H1 (cell line): ENCODE measurements around the gene SLU7. TPM values are rescaled to one million over a fixed set of nuclear protein-coding genes. Genes with fewer than 3 reads are reported as not detected.
A peak's percentile ranks its signal among the peaks of the same experiment; 100 is the strongest.

ENCODE experiments used
- CTCF ChIA-PET: fragments of 300-600 bp; sonication (Branson Sonifier 250); formaldehyde crosslinking; loops from one replicate; lab custom pipeline; 2021; ENCODE audit not compliant: partially characterized antibody; lab: Charles Lee
- POLR2A ChIA-PET: fragments of 300-600 bp; sonication (Branson Sonifier 250); formaldehyde crosslinking; loops from one replicate; lab custom pipeline; 2021; ENCODE audit warnings: inconsistent platforms; ENCODE audit not compliant: partially characterized antibody; lab: Charles Lee
- DNase-seq, 2 experiments: peaks; one replicate each; pipeline versions ENCODE4 v3.0.0 to v3.0.0-alpha.2; 2010 to 2022; ENCODE audit warnings: low spot score in 2 of 2, low read depth in 1 of 2, mixed read lengths in 1 of 2
- FAIRE-seq: peaks from 2 replicates; lab custom pipeline; 2011; peaks lifted over from hg19 to GRCh38; lab: Jason Lieb, UNC
- H2AFZ ChIP-seq: 2 replicates; pipeline ENCODE4 v1.8.1; 2012; ENCODE audit warnings: low read length, inconsistent platforms
- H2AK5ac ChIP-seq: 2 replicates; pipeline ENCODE4 v1.6.1; 2013; ENCODE audit warnings: low read depth, low read length
- H2BK120ac ChIP-seq: replicated peaks from 2 replicates; pipeline ENCODE3; 2013; ENCODE audit warnings: low read depth, low read length, inconsistent platforms
- H2BK12ac ChIP-seq: 2 replicates; pipeline ENCODE4 v1.6.1; 2013; ENCODE audit warnings: low read depth, low read length
- H2BK15ac ChIP-seq: 2 replicates; pipeline ENCODE4 v1.6.1; 2013; ENCODE audit warnings: low read length
- H2BK20ac ChIP-seq: 2 replicates; pipeline ENCODE4 v1.6.1; 2013; ENCODE audit warnings: low read length
- H2BK5ac ChIP-seq: 2 replicates; pipeline ENCODE4 v1.6.1; 2013; ENCODE audit warnings: low read depth, low read length
- H3K14ac ChIP-seq: 2 replicates; pipeline ENCODE4 v1.6.1; 2013; ENCODE audit warnings: inconsistent platforms; ENCODE audit not compliant: insufficient read length
- H3K18ac ChIP-seq: 2 replicates; pipeline ENCODE4 v1.6.1; 2013; ENCODE audit warnings: low read length; ENCODE audit errors: extremely low read depth
- H3K23ac ChIP-seq: 2 replicates; pipeline ENCODE4 v1.6.1; 2013; ENCODE audit warnings: inconsistent platforms; ENCODE audit not compliant: insufficient read length
- H3K23me2 ChIP-seq: 2 replicates; pipeline ENCODE4 v1.6.1; 2013; ENCODE audit warnings: low read depth, low read length
- H3K27ac ChIP-seq: 2 replicates; pipeline ENCODE4 v1.6.1; 2011; ENCODE audit warnings: low read depth, low read length, inconsistent platforms
- H3K27me3 ChIP-seq, 4 experiments: replicated peaks in 1 of 4; 1 replicate in 1 of 4; 2 replicates in 3 of 4; pipeline versions ENCODE4 v1.6.1 to v1.8.1; 2011 to 2013; ENCODE audit warnings: low read length in 3 of 4, mild to moderate bottlenecking in 3 of 4, inconsistent platforms in 2 of 4, mixed read lengths in 2 of 4, moderate library complexity in 1 of 4; ENCODE audit not compliant: control insufficient read depth in 3 of 4, insufficient read depth in 3 of 4; ENCODE audit errors: extremely low read depth in 1 of 4
- H3K36me3 ChIP-seq, 4 experiments: 2 replicates each; pipeline versions ENCODE4 v1.6.1 to v1.8.1; 2011 to 2013; ENCODE audit warnings: mild to moderate bottlenecking in 4 of 4, low read length in 3 of 4, moderate library complexity in 2 of 4, control low read depth in 1 of 4, inconsistent platforms in 1 of 4; ENCODE audit not compliant: insufficient read depth in 4 of 4, control insufficient read depth in 2 of 4
- H3K4ac ChIP-seq: replicated peaks from 2 replicates; pipeline ENCODE3; 2013; ENCODE audit warnings: low read length, low read depth, mixed read lengths, inconsistent platforms; ENCODE audit not compliant: insufficient read length
- H3K4me1 ChIP-seq, 4 experiments: replicated peaks in 1 of 4; 1 replicate in 1 of 4; 2 replicates in 3 of 4; pipeline versions ENCODE4 v1.6.1 to v1.8.1; 2011 to 2013; ENCODE audit warnings: low read length in 3 of 4, inconsistent platforms in 2 of 4, mixed read lengths in 1 of 4; ENCODE audit not compliant: insufficient read depth in 4 of 4, control insufficient read depth in 3 of 4
- H3K4me2 ChIP-seq, 2 experiments: 2 replicates each; pipeline versions ENCODE4 v1.6.1 to v1.8.1; 2011 to 2013; ENCODE audit warnings: low read depth in 2 of 2, low read length in 2 of 2, control low read depth in 1 of 2, inconsistent platforms in 1 of 2, mild to moderate bottlenecking in 1 of 2; ENCODE audit not compliant: insufficient read depth in 1 of 2
- H3K4me3 ChIP-seq, 4 experiments: fragments of 200-600, 300-600 bp in 1 of 4; sonication (generic), shearing (Covaris generic), sonication (Bioruptor Twin) in 1 of 4; 2 replicates each; pipeline versions ENCODE4 v1.5.1 to v1.8.1; 2011 to 2016; ENCODE audit warnings: low read length in 4 of 4, low read depth in 3 of 4, control low read depth in 2 of 4, inconsistent platforms in 2 of 4, mild to moderate bottlenecking in 2 of 4, mixed read lengths in 1 of 4, moderate library complexity in 1 of 4; ENCODE audit not compliant: insufficient read depth in 2 of 4; ENCODE audit errors: extremely low read depth in 1 of 4
- H3K56ac ChIP-seq: replicated peaks from 2 replicates; pipeline ENCODE3; 2013; ENCODE audit warnings: low read depth, mild to moderate bottlenecking, mixed read lengths, low read length, inconsistent platforms; ENCODE audit not compliant: insufficient read length
- H3K79me1 ChIP-seq: 2 replicates; pipeline ENCODE4 v1.6.1; 2013; ENCODE audit warnings: low read depth, low read length, control low read depth
- H3K79me2 ChIP-seq, 2 experiments: 2 replicates each; pipeline versions ENCODE4 v1.6.1 to v1.8.1; 2012 to 2013; ENCODE audit warnings: low read length in 2 of 2, mild to moderate bottlenecking in 2 of 2, inconsistent platforms in 1 of 2; ENCODE audit not compliant: insufficient read depth in 2 of 2, control insufficient read depth in 1 of 2
- H3K9ac ChIP-seq, 4 experiments: replicated peaks in 1 of 4; 1 replicate in 1 of 4; 2 replicates in 3 of 4; pipeline versions ENCODE4 v1.6.1 to v1.8.1; 2011 to 2013; ENCODE audit warnings: low read depth in 3 of 4, low read length in 3 of 4, control low read depth in 2 of 4, mild to moderate bottlenecking in 2 of 4, moderate library complexity in 2 of 4, inconsistent platforms in 1 of 4; ENCODE audit errors: extremely low read depth in 1 of 4
- H3K9me3 ChIP-seq, 2 experiments: 2 replicates each; pipeline versions ENCODE4 v1.6.1 to v1.8.1; 2012 to 2013; ENCODE audit warnings: mild to moderate bottlenecking in 2 of 2, moderate library complexity in 2 of 2, control low read depth in 1 of 2, inconsistent platforms in 1 of 2, low read depth in 1 of 2, low read length in 1 of 2, mixed read lengths in 1 of 2; ENCODE audit not compliant: insufficient read depth in 2 of 2
- H4K20me1 ChIP-seq, 2 experiments: replicated peaks in 1 of 2; 2 replicates each; pipeline versions ENCODE3 to v1.8.1; 2011 to 2013; ENCODE audit warnings: inconsistent platforms in 2 of 2, low read length in 2 of 2, mild to moderate bottlenecking in 1 of 2; ENCODE audit not compliant: insufficient read depth in 2 of 2, control insufficient read depth in 1 of 2
- H4K5ac ChIP-seq: 2 replicates; pipeline ENCODE4 v1.6.1; 2013; ENCODE audit warnings: low read length, low read depth, mixed read lengths, inconsistent platforms; ENCODE audit not compliant: insufficient read length
- H4K8ac ChIP-seq: 2 replicates; pipeline ENCODE4 v1.8.0; 2013; ENCODE audit warnings: mild to moderate bottlenecking, moderate library complexity, low read length, inconsistent platforms; ENCODE audit not compliant: insufficient read depth; ENCODE audit errors: extremely low read depth
- H4K91ac ChIP-seq: replicated peaks from 2 replicates; pipeline ENCODE3; 2013; ENCODE audit warnings: low read length, mixed read lengths, inconsistent platforms; ENCODE audit not compliant: insufficient read length
- KDM4A ChIP-seq: IDR thresholded peaks from one replicate; pipeline ENCODE4 v1.7.1; 2012; ENCODE audit warnings: low read depth, mild to moderate bottlenecking, moderate library complexity, low read length, inconsistent platforms; ENCODE audit not compliant: severe bottlenecking
- TEAD4 ChIP-seq: IDR thresholded peaks from 2 replicates; pipeline ENCODE4 v1.6.1; 2012; ENCODE audit warnings: low read depth, low read length, inconsistent platforms, mixed read lengths
- WGBS, 2 experiments: shearing (Covaris generic) in 1 of 2; methylation state at CpG; one replicate each; pipeline versions ENCODE4 v1.1.6 to v1.1.7; 2013 to 2015; ENCODE audit warnings: low lambda C conversion rate in 2 of 2, mixed read lengths in 2 of 2, inconsistent platforms in 1 of 2, low coverage in 1 of 2, missing lambda C conversion rate in 1 of 2; ENCODE audit not compliant: insufficient replicate concordance in 2 of 2, insufficient coverage in 1 of 2, insufficient read length in 1 of 2; ENCODE audit errors: extremely low coverage in 1 of 2, missing lambda C conversion rate in 1 of 2; 5-methylcytosine and 5-hydroxymethylcytosine counted together
- polyA plus RNA-seq, 7 experiments: library from polyadenylated mRNA; depleted of rRNA in 3 of 7; stranded (reverse) in 5 of 7; unstranded in 2 of 7; fragments of >200 nt in 5 of 7; fragments of 200-250 nt in 2 of 7; gene quantifications; 1 replicate in 5 of 7; 2 replicates in 1 of 7; 4 replicates in 1 of 7; pipeline versions ENCODE4 v1.2.1 to v1.2.3, GENCODE V29; 2011 to 2013; ENCODE audit warnings: missing spikeins in 2 of 7, mixed read lengths in 2 of 7
- total RNA-seq: library from RNA; stranded (reverse); fragmentation: NEBNext Ultra II Directional; extraction: Animal tissue kit (Norgen Biotek cat#: 25700); gene quantifications from 2 replicates; pipeline ENCODE4 v1.2.1, GENCODE V29; 2021

SLU7 gene
- total and polyA plus RNA-seq, 2 of the 8 experiments (the other 6 are each of a cell fraction or from before 2014, with no cell fraction given): 6.0 to 34.1 TPM

GRCh38 chr5:160377651-160378050, 41.2 kb downstream of the SLU7 start:
- H3K14ac ChIP-seq: no peak overlapping the region
- TF ChIP-seq KDM4A (no peak), TEAD4 (no peak)
- 99% methylated on average over 5 of the region's 5 CpGs; no CpG with 5 or more reads in 1 of the 2 experiments for WGBS, 2 experiments
- no peak overlapping the region for H3K18ac ChIP-seq
- CTCF ChIA-PET: interaction anchor here (0.6 to 2.9 kb wide), 6 partner anchors 11 to 352 kb away, joined by 3 to 13 read pairs (median 4); no protein-coding TSS in a partner anchor
- H3K4me1 ChIP-seq: no peaks in the 10 kb centered on the region
- H4K5ac ChIP-seq: no peak overlapping the region
- no peak overlapping the region for H2BK5ac ChIP-seq
- H3K9ac ChIP-seq: no peak overlapping the region
- no peaks in the 10 kb centered on the region for H3K9me3 ChIP-seq
- no peak overlapping the region for H2BK120ac ChIP-seq
- H2AK5ac ChIP-seq: no peak overlapping the region
- no peaks in the 10 kb centered on the region for H3K27me3 ChIP-seq
- no peak overlapping the region for H3K4ac ChIP-seq
- no peak overlapping the region for H2BK15ac ChIP-seq
- H3K23me2 ChIP-seq: no peaks in the 10 kb centered on the region
- no peak for DNase-seq
- peak overlapping the region; percentile 42; the same call in 1 of the 2 replicates for H2AFZ ChIP-seq
- POLR2A ChIA-PET: interaction anchor here (0.6 to 1.0 kb wide), 3 partner anchors 13 to 135 kb away, joined by 3 to 4 read pairs (median 3); no protein-coding TSS in a partner anchor
- no peak overlapping the region for H3K27ac ChIP-seq
- no peaks in the 10 kb centered on the region for H3K79me1 ChIP-seq
- H3K23ac ChIP-seq: no peak overlapping the region
- no peak overlapping the region for H3K4me3 ChIP-seq
- H3K36me3 ChIP-seq: no peaks in the 10 kb centered on the region
- no peak overlapping the region for H3K4me2 ChIP-seq
- no peak overlapping the region for H4K8ac ChIP-seq
- H3K79me2 ChIP-seq: no peaks in the 10 kb centered on the region
- H2BK12ac ChIP-seq: no peak overlapping the region
- FAIRE-seq: no peak
- H4K91ac ChIP-seq: no peak overlapping the region
- no peaks in the 10 kb centered on the region for H4K20me1 ChIP-seq
- H3K56ac ChIP-seq: no peak overlapping the region
- no peak overlapping the region for H2BK20ac ChIP-seq
